Lower lobe of right lung (tissue), 2 donors: ENCODE results near the gene RAC3. TPM values are rescaled to one million over a fixed set of nuclear protein-coding genes. Genes with fewer than 3 reads are reported as not detected.

Experiments
- ATAC-seq, 2 donors: fragments of 200-7000 bp; cut with Tn5 transposase; one replicate each; pipeline ENCODE4 v1.9.1; 2020 to 2022; ENCODE audit warnings: mild to moderate bottlenecking in 2 of 2, moderate library complexity in 2 of 2
- DNase-seq: peaks from one replicate; pipeline ENCODE4 v3.0.0-alpha.2; 2020
- H3K27ac ChIP-seq: fragments of 200-600 bp; one replicate; pipeline ENCODE4 v1.8.0; 2022
- H3K27me3 ChIP-seq: fragments of 200-600 bp; one replicate; pipeline ENCODE4 v1.8.0; 2022; ENCODE audit warnings: low read depth
- H3K36me3 ChIP-seq: fragments of 200-600 bp; one replicate; pipeline ENCODE4 v1.8.0; 2022; ENCODE audit warnings: mild to moderate bottlenecking
- H3K4me1 ChIP-seq: fragments of 200-600 bp; one replicate; pipeline ENCODE4 v1.8.0; 2022
- H3K4me3 ChIP-seq: fragments of 200-600 bp; one replicate; pipeline ENCODE4 v1.8.0; 2022; ENCODE audit warnings: mild to moderate bottlenecking
- H3K9me3 ChIP-seq: fragments of 200-600 bp; one replicate; pipeline ENCODE4 v1.8.0; 2022
- intact Hi-C: fragments of 100-400 bp; cut with DNase I; formaldehyde crosslinking; loops from one replicate; pipeline ENCODE4 v1.11.0; 2022
- total RNA-seq: library from RNA; stranded (reverse); fragmentation: NEBNext Ultra II Directional; extraction: Animal tissue kit (Norgen Biotek cat#: 25700); gene quantifications from one replicate; pipeline ENCODE4 v1.2.1, GENCODE V29; 2021
- TF ChIP-seq, protein P1 (sequence below): fragments of 200-600 bp; IDR thresholded peaks from one replicate; pipeline ENCODE4 v1.8.0; 2022; ENCODE audit warnings: antibody characterized with exemption, mild to moderate bottlenecking
- donor health status: DM: no; HTN: yes; CAD: no; lungs with severe emphysema.

The RAC3 gene
- total RNA-seq, 1 donor from 2014 or later, result 2.8 TPM

DNA sequence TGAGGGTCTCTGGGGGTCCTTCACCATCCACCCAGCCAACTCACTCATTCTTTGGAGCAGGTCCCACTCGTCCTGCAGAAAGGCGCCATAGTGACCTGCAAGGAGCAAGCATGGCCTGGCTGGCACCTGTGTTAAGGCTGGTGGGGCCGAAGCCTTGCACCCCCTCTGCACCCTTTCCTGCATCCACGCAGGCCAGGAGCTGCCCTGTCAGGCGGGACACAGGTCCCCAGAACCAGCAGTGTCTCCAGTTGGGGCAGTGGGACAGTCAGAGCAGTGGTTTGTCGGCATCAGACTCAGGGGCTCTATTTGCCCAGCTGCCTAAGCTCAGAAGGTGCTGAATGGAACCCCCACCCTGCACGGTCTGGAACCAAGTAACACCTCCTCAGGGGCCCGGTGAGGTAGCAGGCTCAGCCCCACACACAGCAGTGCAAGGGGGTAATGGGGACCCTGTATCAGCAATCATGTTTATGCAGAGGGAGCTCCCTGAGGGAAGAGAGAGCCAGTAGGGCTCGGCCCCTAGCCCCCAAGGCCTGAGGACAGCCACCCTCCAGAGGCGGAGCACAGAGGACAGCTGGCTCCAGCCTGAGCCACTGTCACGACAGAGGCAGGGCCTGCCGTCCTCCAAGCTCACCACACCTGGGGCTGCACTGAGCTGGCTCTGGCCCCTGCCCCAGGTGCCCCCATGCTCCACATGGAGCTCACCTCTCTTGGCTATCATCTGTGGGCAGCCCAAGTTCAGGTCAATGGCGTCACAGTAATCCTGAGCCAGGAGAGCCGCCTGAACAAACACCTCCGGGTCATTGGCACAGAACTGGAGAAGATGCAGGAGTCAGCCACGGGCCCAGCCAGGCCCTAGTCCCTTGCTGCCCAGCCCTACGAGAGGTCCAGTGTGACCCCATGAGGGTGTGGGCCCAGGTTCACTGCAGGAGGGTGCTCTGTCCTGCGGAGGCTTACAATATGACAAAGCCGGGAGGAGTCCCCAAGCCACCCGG, 32.2 kb downstream of the RAC3 start:
- peaks cover 50% of the 10 kb centered on the region for H3K36me3 ChIP-seq
- DNase-seq, result no peak
- intact Hi-C loops, result no loop called here
- no peaks in the 10 kb centered on the region for H3K9me3 ChIP-seq
- TF ChIP-seq, protein P1, sequence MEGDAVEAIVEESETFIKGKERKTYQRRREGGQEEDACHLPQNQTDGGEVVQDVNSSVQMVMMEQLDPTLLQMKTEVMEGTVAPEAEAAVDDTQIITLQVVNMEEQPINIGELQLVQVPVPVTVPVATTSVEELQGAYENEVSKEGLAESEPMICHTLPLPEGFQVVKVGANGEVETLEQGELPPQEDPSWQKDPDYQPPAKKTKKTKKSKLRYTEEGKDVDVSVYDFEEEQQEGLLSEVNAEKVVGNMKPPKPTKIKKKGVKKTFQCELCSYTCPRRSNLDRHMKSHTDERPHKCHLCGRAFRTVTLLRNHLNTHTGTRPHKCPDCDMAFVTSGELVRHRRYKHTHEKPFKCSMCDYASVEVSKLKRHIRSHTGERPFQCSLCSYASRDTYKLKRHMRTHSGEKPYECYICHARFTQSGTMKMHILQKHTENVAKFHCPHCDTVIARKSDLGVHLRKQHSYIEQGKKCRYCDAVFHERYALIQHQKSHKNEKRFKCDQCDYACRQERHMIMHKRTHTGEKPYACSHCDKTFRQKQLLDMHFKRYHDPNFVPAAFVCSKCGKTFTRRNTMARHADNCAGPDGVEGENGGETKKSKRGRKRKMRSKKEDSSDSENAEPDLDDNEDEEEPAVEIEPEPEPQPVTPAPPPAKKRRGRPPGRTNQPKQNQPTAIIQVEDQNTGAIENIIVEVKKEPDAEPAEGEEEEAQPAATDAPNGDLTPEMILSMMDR, result no peak
- peaks cover 26% of the 10 kb centered on the region for H3K4me1 ChIP-seq
- no peak for ATAC-seq
- no peak overlapping the region for H3K27ac ChIP-seq
- H3K27me3 ChIP-seq, result no peaks in the 10 kb centered on the region
- H3K4me3 ChIP-seq, result no peak overlapping the region

DNA sequence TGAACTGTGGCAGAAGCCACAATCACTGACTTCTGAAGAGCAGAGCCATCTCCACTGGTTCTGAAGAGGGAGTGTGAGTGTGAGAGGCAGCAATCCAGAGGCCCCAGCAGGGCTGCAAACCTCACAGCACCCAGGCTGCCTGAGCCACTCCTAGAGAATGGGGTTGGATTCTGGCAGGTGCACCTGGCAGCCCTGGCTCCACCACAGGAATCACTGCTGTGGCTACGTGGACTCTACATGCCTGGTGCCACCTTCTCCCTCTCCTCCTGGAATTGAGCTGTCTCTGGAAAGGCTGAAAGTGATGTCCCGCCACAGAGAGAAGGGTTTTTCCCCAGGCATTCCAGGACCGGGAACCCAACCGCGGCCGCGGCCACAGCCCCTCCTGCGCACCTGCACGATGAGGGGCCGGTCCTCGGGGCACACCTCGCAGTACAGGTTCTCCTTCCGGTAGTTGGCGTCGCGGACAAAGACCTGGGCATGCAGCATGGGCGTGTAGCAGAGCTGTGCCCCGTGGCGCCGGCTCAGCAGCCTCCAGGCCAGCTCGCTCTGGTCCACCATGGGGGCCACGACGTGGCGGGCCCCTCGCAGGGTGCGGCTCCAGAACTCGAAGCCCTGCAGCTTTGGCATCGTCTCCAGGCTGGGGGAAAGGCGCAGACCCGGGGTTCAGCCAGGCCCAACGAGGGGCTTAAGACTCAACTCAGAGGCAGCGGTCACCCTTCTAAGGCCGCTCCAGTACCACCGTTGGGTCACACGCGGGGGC, 33.1 kb downstream of the RAC3 start:
- ATAC-seq, result peak; percentile 45 to 49
- Histone ChIP-seq H3K4me1 (peaks cover 26% of the 10 kb centered on the region), H3K27ac (peak overlapping the region; percentile 94), H3K27me3 (no peaks in the 10 kb centered on the region), H3K9me3 (no peaks in the 10 kb centered on the region), H3K4me3 (peak overlapping the region; percentile 94), H3K36me3 (peaks cover 41% of the 10 kb centered on the region)
- TF ChIP-seq, protein P1, result no peak
- no peak for DNase-seq
- intact Hi-C loops, result no loop called here

DNA sequence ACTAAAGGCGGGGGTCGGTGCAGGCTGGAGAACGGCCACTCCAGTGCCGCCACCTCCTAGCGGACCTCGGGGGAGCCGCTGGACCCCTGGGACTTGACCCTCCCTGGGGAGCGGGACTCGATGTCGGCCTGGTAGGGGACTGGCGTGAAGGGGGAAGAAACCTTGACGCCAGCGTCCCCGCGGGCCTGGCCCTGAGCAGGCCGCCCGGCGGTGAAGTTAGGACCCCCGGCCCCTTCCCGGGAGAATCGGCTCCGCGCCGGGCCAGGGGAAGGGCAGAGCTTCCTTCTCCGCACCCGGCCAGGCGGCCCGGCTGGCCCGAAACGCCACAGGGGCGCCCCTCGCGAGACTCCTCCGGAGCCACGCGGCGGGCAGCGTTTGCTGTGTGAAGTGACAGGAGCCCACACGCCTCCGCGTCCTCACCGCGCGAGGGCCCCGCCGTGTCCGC, 33.7 kb downstream of the RAC3 start:
- Histone ChIP-seq H3K9me3 (no peaks in the 10 kb centered on the region), H3K36me3 (peaks cover 35% of the 10 kb centered on the region), H3K27me3 (no peaks in the 10 kb centered on the region), H3K4me3 (peak overlapping the region; percentile 94), H3K27ac (peak overlapping the region; percentile 94), H3K4me1 (peaks cover 26% of the 10 kb centered on the region)
- TF ChIP-seq, protein P1, result no peak
- ATAC-seq, result peak; percentile 8 to 35
- intact Hi-C loops, result no loop called here
- DNase-seq, result no peak

DNA sequence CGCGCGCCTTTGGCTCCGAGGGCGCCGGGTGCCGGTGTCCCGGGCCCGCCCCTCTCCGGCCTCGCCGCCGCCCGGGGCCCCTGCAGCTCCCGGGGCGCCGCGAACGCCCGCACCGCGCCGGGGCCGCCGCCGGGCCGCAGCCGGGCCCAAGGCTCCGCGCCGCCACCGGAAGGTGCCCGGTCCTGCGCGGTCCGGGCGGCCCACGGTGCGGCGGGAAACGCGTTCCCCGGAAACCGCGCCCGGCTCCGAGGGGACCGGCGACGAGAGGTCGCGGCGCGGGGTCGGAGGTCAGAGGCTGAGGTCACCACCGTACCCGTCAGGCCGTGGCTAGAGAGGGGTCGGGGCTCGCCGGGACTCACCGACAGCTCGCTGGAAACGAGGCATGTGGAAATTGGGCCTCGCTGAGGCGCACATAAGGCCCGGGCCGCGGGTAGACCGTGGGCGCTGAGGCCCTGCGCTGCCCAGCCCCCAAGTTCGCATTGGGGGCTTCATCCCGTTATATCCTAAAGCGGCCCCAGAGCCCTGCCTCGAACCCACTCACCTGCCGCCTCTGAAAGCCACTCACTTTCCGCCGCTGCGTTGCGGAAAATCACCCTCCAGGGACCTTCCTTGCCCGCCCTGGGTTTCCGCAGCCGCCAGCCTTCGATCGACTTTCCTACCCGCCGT, 34.3 kb downstream of the RAC3 start, which contains the start of gene DUS1L:
Gene DUS1L (minus strand): TSS at position 167 of the 666 bp plus-strand sequence. CDS start 745 bp downstream, outside the sequence.
- TF ChIP-seq, protein P1, result no peak
- peak within 1 kb of the TSS; percentile 94 for H3K27ac ChIP-seq
- peaks cover 26% of the 10 kb centered on the region for H3K4me1 ChIP-seq
- ATAC-seq, result peak; percentile 88 to 90
- DNase-seq, result peak; percentile 79
- intact Hi-C loops, result no loop called here
- H3K9me3 ChIP-seq, result no peaks in the 10 kb centered on the region
- H3K4me3 ChIP-seq, result peak within 1 kb of the TSS; percentile 94
- peaks cover 29% of the 10 kb centered on the region for H3K36me3 ChIP-seq
- no peaks in the 10 kb centered on the region for H3K27me3 ChIP-seq

DNA sequence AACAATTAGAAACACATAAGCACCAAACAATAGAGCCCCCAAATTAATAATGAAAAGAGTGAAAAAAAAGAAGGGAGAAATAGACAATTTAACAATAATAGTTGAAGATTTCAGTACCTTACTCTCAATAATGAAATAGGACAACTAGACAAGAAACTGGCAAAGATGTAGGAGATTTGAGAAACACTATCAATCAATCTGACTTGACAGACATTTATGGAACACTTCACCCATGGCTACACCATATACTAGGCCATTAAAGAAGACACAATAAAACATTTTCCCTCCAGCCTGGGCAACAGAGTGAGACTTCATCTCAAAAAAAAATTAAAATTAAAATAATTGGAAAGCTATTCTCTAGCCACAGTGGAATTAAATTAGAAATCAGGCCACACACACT, 39.1 kb downstream of the RAC3 start:
- intact Hi-C loops, result no loop called here
- Histone ChIP-seq H3K9me3 (no peaks in the 10 kb centered on the region), H3K4me1 (peaks cover 7% of the 10 kb centered on the region), H3K36me3 (no peaks in the 10 kb centered on the region), H3K27ac (no peak overlapping the region), H3K4me3 (no peak overlapping the region), H3K27me3 (no peaks in the 10 kb centered on the region)
- TF ChIP-seq, protein P1, result no peak
- DNase-seq (no peak), ATAC-seq (no peak)
